Measurements from ENCODE around the gene RPL9. TPM values are rescaled to one million over a fixed set of nuclear protein-coding genes. Genes with fewer than 3 reads are reported as not detected.

Gene RPL9
- total RNA-seq, 4 donors from 2014 or later, result 3,478 to 5,831 (median 3,966) TPM

GRCh38 chr4:39495446-39496213 is 36.9 kb upstream of the RPL9 start:
- no peak for TF ChIP-seq CTCF (IDR thresholded peaks at IDR 0.05; ENCODE audit: low read depth)

GRCh38 chr4:39494354-39494753 is 35.6 kb upstream of the RPL9 start:
- no peak for TF ChIP-seq CTCF (IDR thresholded peaks at IDR 0.05; ENCODE audit: low read depth)

GRCh38 chr4:39490322-39490721 is 31.6 kb upstream of the RPL9 start:
- no peak for TF ChIP-seq CTCF (IDR thresholded peaks at IDR 0.05; ENCODE audit: low read depth)

GRCh38 chr4:39486221-39486804 is 27.6 kb upstream of the RPL9 start:
- no peak for TF ChIP-seq CTCF (IDR thresholded peaks at IDR 0.05; ENCODE audit: low read depth)

- no peak for TF ChIP-seq CTCF (IDR thresholded peaks at IDR 0.05; ENCODE audit: low read depth)
Measured at GRCh38 chr4:39484582-39485272, 26.0 kb upstream of the RPL9 start.

GRCh38 chr4:39480902-39481695 is 22.4 kb upstream of the RPL9 start:
- TF ChIP-seq CTCF (IDR thresholded peaks at IDR 0.05; ENCODE audit: low read depth), result no peak

All from subcutaneous adipose tissue (tissue), 4 donors.